Measurements from ENCODE around the gene IQSEC1.

The IQSEC1 gene

GRCh38 chr3:13091898-13092611 is 18.8 kb upstream of the IQSEC1 start:
- Histone ChIP-seq H3K36me3 (ENCODE audit: control insufficient read depth in 4 of 4, insufficient read depth in 4 of 4, low read length in 3 of 4) (no peaks in the 10 kb centered on the region), H3K9me3 (ENCODE audit: control extremely low read depth in 1 of 5, control insufficient read depth in 4 of 5, insufficient read depth in 2 of 5, low read depth in 1 of 5, low read length in 4 of 5) (no peaks in the 10 kb centered on the region), H3K4me1 (ENCODE audit: control extremely low read depth in 1 of 4, control insufficient read depth in 4 of 4, insufficient read depth in 4 of 4, low read length in 3 of 4) (peaks cover 0 to 33% (median 30%) of the 10 kb centered on the region in 4 experiments), H3K27ac (ENCODE audit: insufficient read depth in 1 of 2, low read depth in 1 of 2, low read length in 2 of 2, poor library complexity in 1 of 2, severe bottlenecking in 2 of 2) (no peak overlapping the region), H3K4me3 (ENCODE audit: control insufficient read depth in 1 of 7, extremely low read depth in 1 of 7, insufficient read depth in 4 of 7, low read depth in 2 of 7, low read length in 6 of 7) (no peak overlapping the region), H3K27me3 (replicated peaks in 2 of 5; ENCODE audit: control insufficient read depth in 4 of 5, insufficient read depth in 5 of 5, low read length in 4 of 5) (no peaks in the 10 kb centered on the region)
- ChIA-PET POLR2A (no interaction called here), CTCF (interaction anchor here (0.6 to 3.7 kb wide), 38 partner anchors 8 to 644 kb away, joined by 3 to 25 read pairs (median 3); partner anchors contain the start of gene IQSEC1)
- peak; percentile 72 to 85 (median 76) for DNase-seq
- WGBS (ENCODE audit: insufficient coverage), result 32% methylated on average over 18 of the region's 20 CpGs

GRCh38 chr3:13088028-13089006 is 15.1 kb upstream of the IQSEC1 start:
- POLR2A ChIA-PET, result no interaction called here
- H3K27ac ChIP-seq (ENCODE audit: insufficient read depth in 1 of 2, low read depth in 1 of 2, low read length in 2 of 2, poor library complexity in 1 of 2, severe bottlenecking in 2 of 2), result no peak overlapping the region
- CTCF ChIA-PET, result no interaction called here
- peak overlapping the region in 1 of 7 experiments; percentile 8 for H3K4me3 ChIP-seq (ENCODE audit: control insufficient read depth in 1 of 7, extremely low read depth in 1 of 7, insufficient read depth in 4 of 7, low read depth in 2 of 7, low read length in 6 of 7)
- peak in 2 of 3 donors; percentile 47 to 48 for DNase-seq
- 84% methylated on average over 9 of the region's 14 CpGs for WGBS (ENCODE audit: insufficient coverage)
- peaks cover 0 to 35% (median 20%) of the 10 kb centered on the region in 4 experiments for H3K4me1 ChIP-seq (ENCODE audit: control extremely low read depth in 1 of 4, control insufficient read depth in 4 of 4, insufficient read depth in 4 of 4, low read length in 3 of 4)
- H3K9me3 ChIP-seq (ENCODE audit: control extremely low read depth in 1 of 5, control insufficient read depth in 4 of 5, insufficient read depth in 2 of 5, low read depth in 1 of 5, low read length in 4 of 5), result no peaks in the 10 kb centered on the region
- no peaks in the 10 kb centered on the region for H3K36me3 ChIP-seq (ENCODE audit: control insufficient read depth in 4 of 4, insufficient read depth in 4 of 4, low read length in 3 of 4)
- H3K27me3 ChIP-seq (replicated peaks in 2 of 5; ENCODE audit: control insufficient read depth in 4 of 5, insufficient read depth in 5 of 5, low read length in 4 of 5), result no peaks in the 10 kb centered on the region

DNA sequence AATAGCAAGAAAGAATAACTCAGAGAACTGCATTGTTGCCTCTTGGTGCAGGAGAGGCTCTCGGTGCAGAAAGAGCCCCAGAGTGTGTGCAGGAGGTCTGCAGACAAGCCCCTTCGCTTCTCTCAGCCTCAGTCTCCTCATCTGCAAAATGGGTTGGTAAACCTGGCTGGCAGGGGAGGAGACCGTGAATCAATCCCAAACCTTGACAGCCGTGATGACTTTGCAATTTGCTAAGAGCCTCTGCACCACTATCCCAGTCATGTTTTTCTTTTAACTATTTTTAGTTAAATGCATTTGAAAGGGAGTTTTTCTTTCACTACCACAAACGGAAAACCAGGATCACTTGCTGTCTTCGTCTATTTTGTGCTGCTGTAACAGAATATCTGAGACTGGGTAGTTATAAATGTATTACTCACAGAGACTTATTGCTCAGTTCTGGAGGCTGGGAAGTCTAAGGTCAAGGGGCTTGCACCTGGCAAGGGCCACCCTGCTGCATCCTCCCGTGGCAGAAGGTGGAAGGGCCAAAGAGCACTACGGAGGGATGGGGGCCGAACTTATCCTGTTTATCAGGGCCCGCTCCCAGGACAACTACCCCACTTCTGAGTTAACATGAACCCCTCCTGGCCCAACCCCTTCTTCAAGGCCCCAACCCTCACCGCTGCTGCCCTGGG is 14.2 kb upstream of the IQSEC1 start:
- H3K27me3 ChIP-seq (replicated peaks in 2 of 5; ENCODE audit: control insufficient read depth in 4 of 5, insufficient read depth in 5 of 5, low read length in 4 of 5), result no peaks in the 10 kb centered on the region
- peaks cover 0 to 35% (median 20%) of the 10 kb centered on the region in 4 experiments for H3K4me1 ChIP-seq (ENCODE audit: control extremely low read depth in 1 of 4, control insufficient read depth in 4 of 4, insufficient read depth in 4 of 4, low read length in 3 of 4)
- POLR2A ChIA-PET, result no interaction called here
- peak in 2 of 3 donors; percentile 68 to 76 for DNase-seq
- peak overlapping the region in 1 of 7 experiments; percentile 8 for H3K4me3 ChIP-seq (ENCODE audit: control insufficient read depth in 1 of 7, extremely low read depth in 1 of 7, insufficient read depth in 4 of 7, low read depth in 2 of 7, low read length in 6 of 7)
- H3K9me3 ChIP-seq (ENCODE audit: control extremely low read depth in 1 of 5, control insufficient read depth in 4 of 5, insufficient read depth in 2 of 5, low read depth in 1 of 5, low read length in 4 of 5), result no peaks in the 10 kb centered on the region
- CTCF ChIA-PET, result interaction anchor here (1.0 kb wide), 1 partner anchor 22 kb away, joined by 3 read pairs; no protein-coding TSS in a partner anchor
- H3K36me3 ChIP-seq (ENCODE audit: control insufficient read depth in 4 of 4, insufficient read depth in 4 of 4, low read length in 3 of 4), result no peaks in the 10 kb centered on the region
- H3K27ac ChIP-seq (ENCODE audit: insufficient read depth in 1 of 2, low read depth in 1 of 2, low read length in 2 of 2, poor library complexity in 1 of 2, severe bottlenecking in 2 of 2), result no peak overlapping the region
- 82% methylated on average over 3 of the region's 11 CpGs for WGBS (ENCODE audit: insufficient coverage)

- H3K4me3 ChIP-seq (ENCODE audit: control insufficient read depth in 1 of 7, extremely low read depth in 1 of 7, insufficient read depth in 4 of 7, low read depth in 2 of 7, low read length in 6 of 7), result no peak overlapping the region
- WGBS (ENCODE audit: insufficient coverage), result 74% methylated on average over 7 of the region's 7 CpGs
- H3K27ac ChIP-seq (ENCODE audit: insufficient read depth in 1 of 2, low read depth in 1 of 2, low read length in 2 of 2, poor library complexity in 1 of 2, severe bottlenecking in 2 of 2), result no peak overlapping the region
- CTCF ChIA-PET, result interaction anchor here (1.0 kb wide), 1 partner anchor 21 kb away, joined by 3 read pairs; no protein-coding TSS in a partner anchor
- H3K36me3 ChIP-seq (ENCODE audit: control insufficient read depth in 4 of 4, insufficient read depth in 4 of 4, low read length in 3 of 4), result no peaks in the 10 kb centered on the region
- POLR2A ChIA-PET, result interaction anchor here (0.5 kb wide), 1 partner anchor 500 kb away, joined by 6 read pairs; no protein-coding TSS in a partner anchor
- peak in 2 of 3 donors; percentile 68 to 75 for DNase-seq
- no peaks in the 10 kb centered on the region for H3K9me3 ChIP-seq (ENCODE audit: control extremely low read depth in 1 of 5, control insufficient read depth in 4 of 5, insufficient read depth in 2 of 5, low read depth in 1 of 5, low read length in 4 of 5)
- H3K27me3 ChIP-seq (replicated peaks in 2 of 5; ENCODE audit: control insufficient read depth in 4 of 5, insufficient read depth in 5 of 5, low read length in 4 of 5), result no peaks in the 10 kb centered on the region
- peaks cover 0 to 32% (median 18%) of the 10 kb centered on the region in 4 experiments for H3K4me1 ChIP-seq (ENCODE audit: control extremely low read depth in 1 of 4, control insufficient read depth in 4 of 4, insufficient read depth in 4 of 4, low read length in 3 of 4)
Observed at GRCh38 chr3:13086531-13086981, 13.3 kb upstream of the IQSEC1 start.

- ChIA-PET CTCF (no interaction called here), POLR2A (interaction anchor here (0.5 kb wide), 1 partner anchor 197 kb away, joined by 4 read pairs; no protein-coding TSS in a partner anchor)
- 93% methylated on average over 4 of the region's 8 CpGs for WGBS (ENCODE audit: insufficient coverage)
Observed at GRCh38 chr3:13085846-13086179, 12.6 kb upstream of the IQSEC1 start.

DNA sequence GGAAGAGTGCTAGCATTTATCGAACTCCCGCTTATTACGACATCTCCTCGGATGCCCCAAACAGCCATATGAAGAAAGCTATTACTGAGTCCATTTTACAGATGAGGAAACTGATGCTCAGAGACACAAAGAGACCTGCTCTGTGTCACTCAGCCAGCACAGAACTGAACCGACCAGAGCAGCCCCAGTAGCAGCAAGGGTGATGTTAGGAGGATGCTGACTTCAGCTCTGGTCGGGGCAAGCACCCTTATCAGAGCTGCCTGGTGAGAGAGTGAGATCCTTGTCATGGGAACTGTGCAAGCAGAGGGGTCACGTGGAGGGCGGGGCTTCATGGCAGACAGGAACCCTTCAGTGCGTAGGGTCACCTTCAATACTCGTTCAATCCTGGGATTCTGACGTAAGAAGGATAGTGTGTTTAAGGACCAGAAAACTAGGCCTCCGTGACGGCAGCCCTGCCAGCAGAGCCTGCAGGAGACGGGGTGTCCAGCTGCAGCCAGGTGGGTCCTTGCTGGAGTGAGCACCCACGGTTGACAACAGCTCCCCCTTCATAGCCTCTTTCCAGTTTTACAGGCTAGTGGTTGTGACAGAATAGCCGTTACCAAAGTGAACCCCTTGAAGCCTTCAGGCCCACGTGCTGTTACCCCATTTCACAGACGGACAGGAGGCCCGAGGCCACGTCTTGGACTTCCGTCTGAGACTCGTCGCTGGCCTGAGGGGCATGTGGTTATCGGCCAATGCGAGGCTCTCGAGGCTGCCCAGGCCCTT is 12.0 kb upstream of the IQSEC1 start:
- no peak overlapping the region for H3K4me3 ChIP-seq (ENCODE audit: control insufficient read depth in 1 of 7, extremely low read depth in 1 of 7, insufficient read depth in 4 of 7, low read depth in 2 of 7, low read length in 6 of 7)
- CTCF ChIA-PET, result interaction anchor here (0.9 to 1.2 kb wide), 3 partner anchors 35 to 456 kb away, joined by 3 to 4 read pairs (median 3); no protein-coding TSS in a partner anchor
- no peak for DNase-seq
- no peaks in the 10 kb centered on the region for H3K9me3 ChIP-seq (ENCODE audit: control extremely low read depth in 1 of 5, control insufficient read depth in 4 of 5, insufficient read depth in 2 of 5, low read depth in 1 of 5, low read length in 4 of 5)
- peaks cover 0 to 32% (median 18%) of the 10 kb centered on the region in 4 experiments for H3K4me1 ChIP-seq (ENCODE audit: control extremely low read depth in 1 of 4, control insufficient read depth in 4 of 4, insufficient read depth in 4 of 4, low read length in 3 of 4)
- no peak overlapping the region for H3K27ac ChIP-seq (ENCODE audit: insufficient read depth in 1 of 2, low read depth in 1 of 2, low read length in 2 of 2, poor library complexity in 1 of 2, severe bottlenecking in 2 of 2)
- WGBS (ENCODE audit: insufficient coverage), result 96% methylated on average over 26 of the region's 26 CpGs
- H3K36me3 ChIP-seq (ENCODE audit: control insufficient read depth in 4 of 4, insufficient read depth in 4 of 4, low read length in 3 of 4), result no peaks in the 10 kb centered on the region
- POLR2A ChIA-PET, result interaction anchor here (0.5 to 0.6 kb wide), 2 partner anchors 112 to 196 kb away, joined by 3 to 4 read pairs; no protein-coding TSS in a partner anchor
- H3K27me3 ChIP-seq (replicated peaks in 2 of 5; ENCODE audit: control insufficient read depth in 4 of 5, insufficient read depth in 5 of 5, low read length in 4 of 5), result no peaks in the 10 kb centered on the region

More at GRCh38 chr3:13085846-13086179, 12.6 kb upstream of the IQSEC1 start:
- no peaks in the 10 kb centered on the region for H3K36me3 ChIP-seq (ENCODE audit: control insufficient read depth in 4 of 4, insufficient read depth in 4 of 4, low read length in 3 of 4)
- H3K27me3 ChIP-seq (replicated peaks in 2 of 5; ENCODE audit: control insufficient read depth in 4 of 5, insufficient read depth in 5 of 5, low read length in 4 of 5), result no peaks in the 10 kb centered on the region
- H3K4me1 ChIP-seq (ENCODE audit: control extremely low read depth in 1 of 4, control insufficient read depth in 4 of 4, insufficient read depth in 4 of 4, low read length in 3 of 4), result peaks cover 0 to 32% (median 18%) of the 10 kb centered on the region in 4 experiments
- no peak for DNase-seq
- H3K4me3 ChIP-seq (ENCODE audit: control insufficient read depth in 1 of 7, extremely low read depth in 1 of 7, insufficient read depth in 4 of 7, low read depth in 2 of 7, low read length in 6 of 7), result no peak overlapping the region
- no peak overlapping the region for H3K27ac ChIP-seq (ENCODE audit: insufficient read depth in 1 of 2, low read depth in 1 of 2, low read length in 2 of 2, poor library complexity in 1 of 2, severe bottlenecking in 2 of 2)
- no peaks in the 10 kb centered on the region for H3K9me3 ChIP-seq (ENCODE audit: control extremely low read depth in 1 of 5, control insufficient read depth in 4 of 5, insufficient read depth in 2 of 5, low read depth in 1 of 5, low read length in 4 of 5)
